Amygdala (tissue), 56 donors: Measurements from ENCODE around the gene SGK1.
"Not testable (repeated sequence)": the region's sequence is repeated elsewhere in the genome, so short reads cannot be mapped to it uniquely, and the experiment has no call there.

Experiments
- DNase-seq, 56 donors: peaks; one replicate each; lab custom pipeline; 2025; lab: John Stamatoyannopoulos, UW

The SGK1 gene

GRCh38 chr6:134328792-134329191, 10.9 kb upstream of the SGK1 start:
- DNase-seq = no peak

- no peak for DNase-seq
Observed at GRCh38 chr6:134328138-134328537, 10.2 kb upstream of the SGK1 start.

GRCh38 chr6:134326192-134326591, 8.3 kb upstream of the SGK1 start:
- not testable (repeated sequence) for DNase-seq

- peak in 1 of 56 donors; percentile 22 for DNase-seq
Observed at GRCh38 chr6:134324766-134325165, 6.9 kb upstream of the SGK1 start.

GRCh38 chr6:134324141-134324540, 6.2 kb upstream of the SGK1 start:
- DNase-seq = no peak

- DNase-seq = no peak
Observed at GRCh38 chr6:134323698-134324097, 5.8 kb upstream of the SGK1 start.

GRCh38 chr6:134323294-134323693, 5.4 kb upstream of the SGK1 start:
- no peak for DNase-seq

GRCh38 chr6:134322216-134322615, 4.3 kb upstream of the SGK1 start:
- DNase-seq = no peak

- DNase-seq = no peak
Observed at GRCh38 chr6:134321246-134321645, 3.3 kb upstream of the SGK1 start.

- not testable (repeated sequence) for DNase-seq
Observed at GRCh38 chr6:134319686-134320085, 1.8 kb upstream of the SGK1 start.

GRCh38 chr6:134318974-134319281, 1.0 kb upstream of the SGK1 start:
- DNase-seq = no peak

GRCh38 chr6:134318236-134318973, 493 bp upstream of the SGK1 start:
- peak in 2 of 56 donors; percentile 9 to 13 for DNase-seq

- peak in 14 of 56 donors; percentile 10 to 69 (median 37) for DNase-seq
Observed at GRCh38 chr6:134316733-134317431, 1.0 kb downstream of the SGK1 start.

GRCh38 chr6:134315974-134316441, 1.9 kb downstream of the SGK1 start:
- DNase-seq = peak in 37 of 56 donors; percentile 12 to 75 (median 41)

GRCh38 chr6:134315189-134315588, 2.7 kb downstream of the SGK1 start:
- peak in 1 of 56 donors; percentile 53 for DNase-seq

- no peak for DNase-seq
Observed at GRCh38 chr6:134314006-134314821, 3.7 kb downstream of the SGK1 start.

GRCh38 chr6:134312038-134312660, 5.8 kb downstream of the SGK1 start:
- DNase-seq = no peak

- no peak for DNase-seq
Observed at GRCh38 chr6:134310817-134311216, 7.1 kb downstream of the SGK1 start.

- DNase-seq = no peak
Observed at GRCh38 chr6:134309983-134310605, 7.8 kb downstream of the SGK1 start.

GRCh38 chr6:134309227-134309626, 8.7 kb downstream of the SGK1 start:
- DNase-seq = peak in 6 of 56 donors; percentile 20 to 42 (median 26)
